Activated B cell treated with CpG ODN at 0.5 μM for 24 hours (primary cell): ENCODE results near the gene DNAH14. TPM values are rescaled to one million over a fixed set of nuclear protein-coding genes. Genes with fewer than 3 reads are reported as not detected.

ENCODE experiments used
- ATAC-seq: fragments of 200-7000 bp; cut with Tn5 transposase; one replicate; pipeline ENCODE4 v1.10.0; 2021; ENCODE audit warnings: low read depth, mild to moderate bottlenecking, moderate library complexity
- CTCF ChIA-PET: fragments of 350-600 bp; sonication (Branson Sonifier 250); formaldehyde crosslinking; loops from one replicate; lab custom pipeline; 2021; ENCODE audit warnings: antibody characterized with exemption; lab: Charles Lee
- POLR2A ChIA-PET: fragments of 350-600 bp; sonication (Branson Sonifier 250); formaldehyde crosslinking; loops from one replicate; lab custom pipeline; 2021; ENCODE audit warnings: antibody characterized with exemption; lab: Charles Lee
- DNase-seq: peaks from one replicate; pipeline ENCODE4 v3.0.0; 2022
- H3K27ac Mint-ChIP-seq: one replicate; pipeline ENCODE4 v1.8.0; 2020; ENCODE audit warnings: mixed read lengths
- H3K27me3 Mint-ChIP-seq: one replicate; pipeline ENCODE4 v1.8.0; 2021; ENCODE audit warnings: mixed read lengths
- H3K36me3 Mint-ChIP-seq: one replicate; pipeline ENCODE4 v1.8.0; 2021; ENCODE audit warnings: low read depth, mixed read lengths
- H3K4me1 Mint-ChIP-seq: one replicate; pipeline ENCODE4 v1.8.0; 2021; ENCODE audit warnings: mixed read lengths
- H3K4me3 Mint-ChIP-seq: one replicate; pipeline ENCODE4 v1.8.0; 2020; ENCODE audit warnings: mild to moderate bottlenecking, mixed read lengths
- H3K9me3 Mint-ChIP-seq: one replicate; pipeline ENCODE4 v1.8.0; 2020; ENCODE audit warnings: mixed read lengths
- intact Hi-C: fragments of 100-400 bp; cut with micrococcal nuclease; formaldehyde crosslinking; loops from one replicate; pipeline ENCODE4 v1.15.1; 2024
- total RNA-seq: library from RNA; stranded (reverse); gene quantifications from 2 replicates; pipeline ENCODE4 v1.2.3, GENCODE V29; 2022
- TF ChIP-seq, protein P1 (sequence below): fragments of 200-600 bp; IDR thresholded peaks from one replicate; pipeline ENCODE4 v1.8.0; 2022; ENCODE audit warnings: antibody characterized with exemption, mild to moderate bottlenecking

DNAH14 gene
- total RNA-seq, 1 donor from 2014 or later, result not detected

DNA sequence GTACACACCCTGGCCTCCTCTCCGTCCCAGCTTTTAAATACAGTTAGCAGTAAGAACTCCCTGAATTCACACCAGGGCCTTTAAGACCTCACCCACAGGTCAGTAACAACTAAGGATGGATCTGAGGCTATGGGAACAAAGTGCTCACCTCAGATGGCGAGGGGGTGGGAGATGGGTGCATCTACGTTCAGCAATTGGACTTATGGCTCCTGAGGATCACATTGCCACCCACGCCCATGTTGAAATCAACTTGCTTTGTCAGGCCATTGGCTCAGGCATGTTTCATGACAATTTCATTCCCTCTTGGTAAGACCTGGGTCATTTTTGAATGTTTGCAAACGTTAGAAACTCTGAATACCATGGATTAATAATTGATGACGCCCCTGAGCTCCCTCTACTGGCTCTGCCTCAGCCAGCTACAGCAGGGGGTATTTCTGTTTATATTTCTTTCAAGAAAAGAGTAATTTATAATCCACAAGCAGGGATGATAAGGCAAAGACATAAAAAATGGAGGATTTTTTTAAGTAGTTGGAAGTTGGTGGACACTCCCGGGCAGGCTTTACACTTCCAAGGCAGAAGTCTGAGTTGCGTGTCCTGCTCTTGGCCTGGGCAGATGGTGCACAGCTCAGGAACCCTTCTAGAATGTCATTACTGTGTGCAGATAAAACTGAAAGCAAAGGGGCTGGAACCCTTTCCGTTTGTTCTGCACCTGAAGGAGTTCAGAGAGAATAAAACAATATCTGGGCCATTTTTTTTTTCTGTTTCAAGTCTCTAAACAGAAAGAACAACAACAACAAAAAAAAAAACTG, 512.0 kb downstream of the DNAH14 start:
- CTCF ChIA-PET, result interaction anchor here (1.1 to 2.7 kb wide), 4 partner anchors 11 to 122 kb away, joined by 3 to 12 read pairs (median 6); no protein-coding TSS in a partner anchor
- Mint-ChIP-seq H3K4me1 (peaks cover 69% of the 10 kb centered on the region), H3K27me3 (no peaks in the 10 kb centered on the region), H3K9me3 (no peaks in the 10 kb centered on the region), H3K4me3 (peak overlapping the region; percentile 25), H3K36me3 (no peaks in the 10 kb centered on the region), H3K27ac (peak overlapping the region; percentile 78)
- POLR2A ChIA-PET, result interaction anchor here (0.8 to 6.1 kb wide), 6 partner anchors 9 to 482 kb away, joined by 3 to 168 read pairs (median 4); partner anchors contain the start of genes LBR and PYCR2
- intact Hi-C loops, result loop anchor here (1.0 to 10.0 kb wide), 3 partner anchors 13 to 127 kb away; partner anchors contain the start of gene LBR
- no peak for DNase-seq
- no peak for ATAC-seq
- TF ChIP-seq, protein P1, sequence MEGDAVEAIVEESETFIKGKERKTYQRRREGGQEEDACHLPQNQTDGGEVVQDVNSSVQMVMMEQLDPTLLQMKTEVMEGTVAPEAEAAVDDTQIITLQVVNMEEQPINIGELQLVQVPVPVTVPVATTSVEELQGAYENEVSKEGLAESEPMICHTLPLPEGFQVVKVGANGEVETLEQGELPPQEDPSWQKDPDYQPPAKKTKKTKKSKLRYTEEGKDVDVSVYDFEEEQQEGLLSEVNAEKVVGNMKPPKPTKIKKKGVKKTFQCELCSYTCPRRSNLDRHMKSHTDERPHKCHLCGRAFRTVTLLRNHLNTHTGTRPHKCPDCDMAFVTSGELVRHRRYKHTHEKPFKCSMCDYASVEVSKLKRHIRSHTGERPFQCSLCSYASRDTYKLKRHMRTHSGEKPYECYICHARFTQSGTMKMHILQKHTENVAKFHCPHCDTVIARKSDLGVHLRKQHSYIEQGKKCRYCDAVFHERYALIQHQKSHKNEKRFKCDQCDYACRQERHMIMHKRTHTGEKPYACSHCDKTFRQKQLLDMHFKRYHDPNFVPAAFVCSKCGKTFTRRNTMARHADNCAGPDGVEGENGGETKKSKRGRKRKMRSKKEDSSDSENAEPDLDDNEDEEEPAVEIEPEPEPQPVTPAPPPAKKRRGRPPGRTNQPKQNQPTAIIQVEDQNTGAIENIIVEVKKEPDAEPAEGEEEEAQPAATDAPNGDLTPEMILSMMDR, result no peak

DNA sequence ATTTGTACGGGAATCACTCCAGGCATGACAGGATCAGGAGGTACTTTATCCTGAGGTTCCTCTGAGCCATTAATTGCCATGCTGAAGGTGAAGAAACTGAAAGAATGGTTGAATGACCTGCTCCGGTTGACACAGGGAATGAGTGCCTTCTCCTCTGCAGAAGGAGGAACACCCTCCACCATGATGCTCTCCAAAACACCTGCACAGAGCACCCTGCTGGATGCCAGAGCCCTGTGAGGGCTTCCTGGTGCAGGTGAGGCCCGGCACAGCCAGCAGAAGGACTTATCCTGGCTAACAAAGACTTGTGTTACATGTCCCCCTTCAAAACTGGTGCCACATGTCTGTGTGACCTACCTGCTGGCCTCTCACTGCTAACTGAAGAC, 512.6 kb downstream of the DNAH14 start:
- H3K4me1 Mint-ChIP-seq, result peaks cover 64% of the 10 kb centered on the region
- ChIA-PET POLR2A (interaction anchor here (0.6 to 6.1 kb wide), 4 partner anchors 13 to 37 kb away, joined by 3 to 168 read pairs (median 14); partner anchors contain the start of gene LBR), CTCF (interaction anchor here (1.1 to 2.7 kb wide), 4 partner anchors 12 to 122 kb away, joined by 3 to 12 read pairs (median 6); no protein-coding TSS in a partner anchor)
- ATAC-seq, result no peak
- H3K27ac Mint-ChIP-seq, result peak overlapping the region; percentile 78
- intact Hi-C loops, result loop anchor here (10.0 kb wide), 1 partner anchor 127 kb away; no protein-coding TSS in a partner anchor
- no peaks in the 10 kb centered on the region for H3K36me3 Mint-ChIP-seq
- TF ChIP-seq, protein P1, result no peak
- no peaks in the 10 kb centered on the region for H3K9me3 Mint-ChIP-seq
- no peak for DNase-seq
- no peak overlapping the region for H3K4me3 Mint-ChIP-seq
- no peaks in the 10 kb centered on the region for H3K27me3 Mint-ChIP-seq

DNA sequence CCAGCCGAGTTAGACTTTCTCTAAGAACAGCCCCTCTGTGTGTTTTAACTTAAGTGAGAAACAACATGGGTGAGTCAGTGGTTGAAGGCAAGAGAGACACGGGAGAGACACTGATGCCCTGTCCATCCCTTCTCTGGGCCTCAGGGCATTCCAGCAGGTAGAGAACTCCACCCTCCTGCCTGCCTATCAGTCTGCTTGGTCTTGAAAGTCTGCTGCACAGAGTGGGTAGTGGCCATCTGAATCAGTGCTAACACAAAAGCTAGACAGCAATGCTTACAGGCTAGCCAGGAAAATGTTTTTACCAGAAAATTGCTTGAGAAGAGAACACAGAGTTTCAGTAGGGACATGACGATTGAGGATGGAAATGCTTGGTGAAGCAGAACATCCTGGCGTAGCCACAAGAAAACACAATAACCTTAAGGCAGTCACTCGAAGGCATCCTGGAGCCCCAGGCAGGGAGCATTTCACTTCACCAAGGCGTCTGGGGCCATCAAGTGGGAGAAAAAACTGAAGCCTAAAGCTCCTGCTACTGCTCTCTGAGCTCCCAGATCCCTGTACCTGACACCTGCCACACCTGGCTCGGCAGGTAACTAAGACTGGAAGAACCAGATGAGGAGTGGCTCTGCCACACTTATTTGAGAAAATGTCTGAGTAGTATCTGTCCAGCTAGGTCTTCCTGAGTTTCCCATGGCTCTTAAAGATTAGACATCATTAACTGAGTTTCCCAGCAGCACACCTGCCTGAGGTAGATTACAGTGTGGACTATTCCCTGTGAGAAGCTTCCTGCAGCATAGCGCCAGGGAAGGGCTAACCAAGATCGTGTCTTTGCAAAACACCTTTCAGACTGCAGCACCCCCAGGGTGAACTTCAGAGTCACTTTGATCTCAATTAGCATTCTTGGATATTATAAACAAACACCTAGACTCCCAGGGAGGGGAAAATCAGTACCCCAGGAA, 516.4 kb downstream of the DNAH14 start:
- Mint-ChIP-seq H3K4me3 (peak overlapping the region; percentile 75), H3K27ac (peak overlapping the region; percentile 90), H3K36me3 (no peaks in the 10 kb centered on the region), H3K4me1 (peaks cover 52% of the 10 kb centered on the region), H3K27me3 (no peaks in the 10 kb centered on the region), H3K9me3 (no peaks in the 10 kb centered on the region)
- ChIA-PET POLR2A (interaction anchor here (0.8 to 6.1 kb wide), 8 partner anchors 9 to 616 kb away, joined by 4 to 168 read pairs (median 12); partner anchors contain the start of genes H3-3A, LBR, SDE2 and SRP9), CTCF (interaction anchor here (0.7 to 2.5 kb wide), 5 partner anchors 15 to 619 kb away, joined by 3 to 21 read pairs (median 3); partner anchors contain the start of gene LBR)
- intact Hi-C loops, result loop anchor here (1.0 to 10.0 kb wide), 3 partner anchors 18 to 131 kb away; partner anchors contain the start of gene LBR
- ATAC-seq (no peak), DNase-seq (no peak)
- TF ChIP-seq, protein P1, result no peak

DNA sequence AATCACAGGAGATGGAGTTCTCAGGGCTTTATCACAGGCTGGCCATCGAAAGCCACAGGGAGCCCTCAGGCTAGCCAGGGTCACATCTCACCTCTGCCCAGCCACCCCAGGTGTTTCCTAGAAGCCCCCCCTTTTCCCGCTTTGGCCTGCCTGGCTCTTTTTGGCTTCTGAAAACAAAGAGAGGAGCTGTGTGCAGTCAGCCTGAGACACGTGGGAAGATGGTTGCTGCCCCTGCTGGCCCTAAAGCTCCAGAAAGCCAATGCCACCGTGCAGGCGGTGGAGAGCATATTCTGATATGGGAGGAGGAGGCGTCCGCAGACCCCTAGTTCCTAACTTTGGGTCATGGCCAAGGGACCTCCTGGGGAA, 517.1 kb downstream of the DNAH14 start:
- DNase-seq (no peak), ATAC-seq (no peak)
- H3K4me3 Mint-ChIP-seq, result no peak overlapping the region
- H3K9me3 Mint-ChIP-seq, result no peaks in the 10 kb centered on the region
- H3K27me3 Mint-ChIP-seq, result no peaks in the 10 kb centered on the region
- TF ChIP-seq, protein P1, result no peak
- no peak overlapping the region for H3K27ac Mint-ChIP-seq
- ChIA-PET POLR2A (interaction anchor here (4.3 to 6.1 kb wide), 2 partner anchors 18 to 22 kb away, joined by 113 to 168 read pairs; partner anchors contain the start of gene LBR), CTCF (no interaction called here)
- peaks cover 47% of the 10 kb centered on the region for H3K4me1 Mint-ChIP-seq
- H3K36me3 Mint-ChIP-seq, result no peaks in the 10 kb centered on the region
- intact Hi-C loops, result loop anchor here (10.0 kb wide), 1 partner anchor 132 kb away; no protein-coding TSS in a partner anchor
